CD4-positive, alpha-beta T cell treated with Interleukin-4 for 4 hours (primary cell): Measurements from ENCODE around the gene LRRC25.
"Not testable (repeated sequence)": the region's sequence is repeated elsewhere in the genome, so short reads cannot be mapped to it uniquely, and the experiment has no call there.

Experiments used
- DNase-seq: peaks from one replicate; pipeline ENCODE4 v3.0.0-alpha.2; 2020

LRRC25 gene

GRCh38 chr19:18401580-18402112, 4.2 kb upstream of the LRRC25 start:
- no peak for DNase-seq

- no peak for DNase-seq
Measured at GRCh38 chr19:18399008-18399407, 1.6 kb upstream of the LRRC25 start.

- no peak for DNase-seq
Measured at GRCh38 chr19:18396471-18397241, 766 bp downstream of the LRRC25 start.

- DNase-seq: no peak
Measured at GRCh38 chr19:18393836-18394235, 3.6 kb downstream of the LRRC25 start.

GRCh38 chr19:18392926-18393325, 4.5 kb downstream of the LRRC25 start:
- no peak for DNase-seq

- no peak for DNase-seq
Measured at GRCh38 chr19:18392417-18392816, 5.0 kb downstream of the LRRC25 start.

GRCh38 chr19:18391509-18392075, 5.8 kb downstream of the LRRC25 start:
- no peak for DNase-seq

- DNase-seq: no peak
Measured at GRCh38 chr19:18390065-18390907, 7.1 kb downstream of the LRRC25 start.

GRCh38 chr19:18389726-18390064, 7.7 kb downstream of the LRRC25 start:
- no peak for DNase-seq

- no peak for DNase-seq
Measured at GRCh38 chr19:18388960-18389725, 8.3 kb downstream of the LRRC25 start.

GRCh38 chr19:18388100-18388959, 9.1 kb downstream of the LRRC25 start:
- DNase-seq: peak; percentile 75

GRCh38 chr19:18386543-18387271, 10.7 kb downstream of the LRRC25 start:
- DNase-seq: no peak

- DNase-seq: no peak
Measured at GRCh38 chr19:18385675-18386542, 11.5 kb downstream of the LRRC25 start, which contains the start of gene GDF15. TSS of gene GDF15 (plus strand) at chr19:18386158. CDS start at chr19:18386190, 32 bp downstream.

GRCh38 chr19:18385359-18385674, 12.1 kb downstream of the LRRC25 start:
- no peak for DNase-seq

GRCh38 chr19:18384775-18385174, 12.6 kb downstream of the LRRC25 start:
- no peak for DNase-seq

- DNase-seq: not testable (repeated sequence)
Measured at GRCh38 chr19:18383622-18384021, 13.8 kb downstream of the LRRC25 start.

GRCh38 chr19:18380843-18381242, 16.6 kb downstream of the LRRC25 start:
- no peak for DNase-seq

GRCh38 chr19:18379803-18380747, 17.3 kb downstream of the LRRC25 start:
- DNase-seq: no peak

- DNase-seq: no peak
Measured at GRCh38 chr19:18377026-18377425, 20.4 kb downstream of the LRRC25 start.
